Measurements from ENCODE around the gene PARVG.

PARVG gene

DNA sequence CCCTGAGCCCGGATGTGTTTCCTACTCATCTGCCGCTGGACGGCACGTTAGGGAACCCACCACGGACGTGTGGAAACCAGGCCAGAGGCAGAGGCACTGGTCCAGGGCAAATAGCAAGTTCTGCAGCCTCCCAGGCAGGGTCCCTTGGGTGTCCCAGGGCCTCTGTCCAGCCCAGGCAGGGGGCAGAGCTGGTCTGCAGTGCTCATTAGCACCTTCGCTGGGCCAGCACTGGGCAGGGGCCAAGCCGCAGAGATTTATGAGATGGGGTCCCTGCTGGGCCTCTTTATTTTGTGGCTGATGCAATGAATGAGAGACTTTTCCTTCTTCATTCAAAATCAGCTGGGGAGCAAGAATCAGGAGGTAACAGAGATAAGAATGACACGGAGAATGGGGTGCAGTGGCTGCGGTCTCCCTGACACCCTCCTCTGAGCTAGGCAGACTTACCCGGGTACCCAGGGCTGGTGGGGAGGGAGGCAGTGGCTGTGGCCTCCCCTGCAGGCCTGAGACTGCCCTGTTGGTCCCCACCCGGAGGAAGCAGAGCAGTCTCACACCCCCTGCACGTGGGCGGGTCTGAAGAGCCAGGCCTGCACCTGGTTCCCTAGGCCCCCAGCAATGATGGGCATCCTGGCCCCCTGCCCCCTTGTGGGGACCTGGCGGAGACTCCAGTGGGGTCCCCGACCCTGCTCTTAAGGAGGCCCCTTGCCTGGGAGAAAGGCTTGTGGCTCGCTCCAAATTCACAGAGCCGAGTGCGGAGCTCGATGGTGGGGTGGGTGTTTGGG is 14.0 kb upstream of the PARVG start:
- no peak overlapping the region for H3K4me3 ChIP-seq (ENCODE audit: low read depth, low read length)
- TF ChIP-seq MYC (IDR thresholded peaks at IDR 0.05; ENCODE audit: low read depth, low read length) (no peak), POLR2A (IDR thresholded peaks at IDR 0.05; ENCODE audit: extremely low read depth, insufficient read length) (no peak)
- TF ChIP-seq, protein P1, sequence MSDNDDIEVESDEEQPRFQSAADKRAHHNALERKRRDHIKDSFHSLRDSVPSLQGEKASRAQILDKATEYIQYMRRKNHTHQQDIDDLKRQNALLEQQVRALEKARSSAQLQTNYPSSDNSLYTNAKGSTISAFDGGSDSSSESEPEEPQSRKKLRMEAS (IDR thresholded peaks at IDR 0.05; ENCODE audit: low read depth, low read length) = no peak
- TF ChIP-seq, protein P2, sequence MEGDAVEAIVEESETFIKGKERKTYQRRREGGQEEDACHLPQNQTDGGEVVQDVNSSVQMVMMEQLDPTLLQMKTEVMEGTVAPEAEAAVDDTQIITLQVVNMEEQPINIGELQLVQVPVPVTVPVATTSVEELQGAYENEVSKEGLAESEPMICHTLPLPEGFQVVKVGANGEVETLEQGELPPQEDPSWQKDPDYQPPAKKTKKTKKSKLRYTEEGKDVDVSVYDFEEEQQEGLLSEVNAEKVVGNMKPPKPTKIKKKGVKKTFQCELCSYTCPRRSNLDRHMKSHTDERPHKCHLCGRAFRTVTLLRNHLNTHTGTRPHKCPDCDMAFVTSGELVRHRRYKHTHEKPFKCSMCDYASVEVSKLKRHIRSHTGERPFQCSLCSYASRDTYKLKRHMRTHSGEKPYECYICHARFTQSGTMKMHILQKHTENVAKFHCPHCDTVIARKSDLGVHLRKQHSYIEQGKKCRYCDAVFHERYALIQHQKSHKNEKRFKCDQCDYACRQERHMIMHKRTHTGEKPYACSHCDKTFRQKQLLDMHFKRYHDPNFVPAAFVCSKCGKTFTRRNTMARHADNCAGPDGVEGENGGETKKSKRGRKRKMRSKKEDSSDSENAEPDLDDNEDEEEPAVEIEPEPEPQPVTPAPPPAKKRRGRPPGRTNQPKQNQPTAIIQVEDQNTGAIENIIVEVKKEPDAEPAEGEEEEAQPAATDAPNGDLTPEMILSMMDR (IDR thresholded peaks at IDR 0.05; ENCODE audit: low read depth, low read length) = no peak
- no peak for DNase-seq (ENCODE audit: low read depth)

DNA sequence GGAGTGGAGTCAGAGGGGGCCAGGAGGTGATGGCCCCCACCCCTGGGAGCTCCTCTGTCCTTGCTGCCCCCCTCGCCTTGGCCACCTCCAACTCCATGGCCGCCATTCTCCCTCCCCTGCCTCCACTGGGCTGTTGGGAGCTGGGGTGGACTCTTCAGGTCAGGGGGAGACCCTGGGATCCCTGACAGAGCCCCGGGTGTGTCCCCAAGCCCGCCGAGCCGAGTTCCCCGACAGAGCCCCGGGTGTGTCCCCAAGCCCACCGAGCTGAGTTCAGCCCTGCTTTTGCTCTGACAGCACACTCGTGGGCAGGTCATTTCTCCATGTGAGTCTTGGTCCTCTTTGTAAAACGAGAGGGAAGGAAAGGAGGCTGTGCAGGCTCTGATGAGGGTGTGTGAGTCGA is 13.2 kb upstream of the PARVG start:
- TF ChIP-seq POLR2A (IDR thresholded peaks at IDR 0.05; ENCODE audit: extremely low read depth, insufficient read length) = no peak
- TF ChIP-seq, protein P2 (IDR thresholded peaks at IDR 0.05; ENCODE audit: low read depth, low read length) = no peak
- TF ChIP-seq, protein P1 (IDR thresholded peaks at IDR 0.05; ENCODE audit: low read depth, low read length) = no peak
- no peak for TF ChIP-seq MYC (IDR thresholded peaks at IDR 0.05; ENCODE audit: low read depth, low read length)
- DNase-seq (ENCODE audit: low read depth) = no peak
- H3K4me3 ChIP-seq (ENCODE audit: low read depth, low read length) = no peak overlapping the region

DNA sequence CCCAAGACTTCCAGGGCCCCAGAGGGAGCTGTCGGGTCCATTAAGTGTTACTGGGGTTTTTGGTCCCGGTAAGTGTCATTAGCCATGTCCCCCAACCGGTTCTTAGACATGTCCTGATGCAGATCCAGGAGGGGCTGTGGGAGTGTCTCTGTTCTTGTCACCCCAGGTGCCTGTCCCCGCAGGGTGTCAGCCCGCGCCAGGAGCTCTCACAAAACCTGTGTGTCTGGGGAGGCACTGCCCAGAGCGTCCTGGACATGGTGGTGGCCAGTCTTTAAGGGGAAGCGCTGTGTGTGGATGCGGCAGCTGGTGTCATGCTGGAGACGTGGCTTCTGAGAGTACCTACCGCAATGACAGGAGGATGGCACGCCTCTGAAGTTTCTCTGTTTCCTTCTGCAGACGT is 12.5 kb upstream of the PARVG start:
- DNase-seq (ENCODE audit: low read depth) = no peak
- TF ChIP-seq, protein P1 (IDR thresholded peaks at IDR 0.05; ENCODE audit: low read depth, low read length) = no peak
- TF ChIP-seq, protein P2 (IDR thresholded peaks at IDR 0.05; ENCODE audit: low read depth, low read length) = no peak
- no peak for TF ChIP-seq MYC (IDR thresholded peaks at IDR 0.05; ENCODE audit: low read depth, low read length)
- TF ChIP-seq POLR2A (IDR thresholded peaks at IDR 0.05; ENCODE audit: extremely low read depth, insufficient read length) = no peak

DNA sequence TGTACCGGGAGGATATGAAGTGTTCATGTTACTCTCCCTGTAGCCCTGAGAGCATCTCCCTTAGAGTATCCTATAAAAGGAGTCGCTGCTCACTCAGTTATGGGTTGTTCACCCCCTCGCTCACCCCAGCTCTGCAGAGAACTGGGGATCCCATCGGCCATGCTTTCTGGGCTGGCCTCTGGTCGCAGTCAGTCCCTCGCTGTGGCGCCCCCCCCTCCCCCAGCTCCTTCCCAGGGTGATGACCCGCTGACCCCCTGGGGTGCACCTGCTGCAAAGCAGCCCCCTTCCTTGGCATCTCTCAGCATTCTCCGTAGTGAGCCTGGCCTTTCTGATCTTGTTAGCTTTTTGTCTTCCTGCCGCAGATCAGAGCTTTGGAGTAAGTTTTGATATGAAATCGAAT is 10.3 kb upstream of the PARVG start:
- no peak overlapping the region for H3K4me3 ChIP-seq (ENCODE audit: low read depth, low read length)
- TF ChIP-seq, protein P1 (IDR thresholded peaks at IDR 0.05; ENCODE audit: low read depth, low read length) = no peak
- no peak for TF ChIP-seq MYC (IDR thresholded peaks at IDR 0.05; ENCODE audit: low read depth, low read length)
- no peak for TF ChIP-seq POLR2A (IDR thresholded peaks at IDR 0.05; ENCODE audit: extremely low read depth, insufficient read length)
- TF ChIP-seq, protein P2 (IDR thresholded peaks at IDR 0.05; ENCODE audit: low read depth, low read length) = no peak
- DNase-seq (ENCODE audit: low read depth) = no peak

More for the DNA sequence above, 12.5 kb upstream of the PARVG start:
- H3K4me3 ChIP-seq (ENCODE audit: low read depth, low read length) = no peak overlapping the region

DNA sequence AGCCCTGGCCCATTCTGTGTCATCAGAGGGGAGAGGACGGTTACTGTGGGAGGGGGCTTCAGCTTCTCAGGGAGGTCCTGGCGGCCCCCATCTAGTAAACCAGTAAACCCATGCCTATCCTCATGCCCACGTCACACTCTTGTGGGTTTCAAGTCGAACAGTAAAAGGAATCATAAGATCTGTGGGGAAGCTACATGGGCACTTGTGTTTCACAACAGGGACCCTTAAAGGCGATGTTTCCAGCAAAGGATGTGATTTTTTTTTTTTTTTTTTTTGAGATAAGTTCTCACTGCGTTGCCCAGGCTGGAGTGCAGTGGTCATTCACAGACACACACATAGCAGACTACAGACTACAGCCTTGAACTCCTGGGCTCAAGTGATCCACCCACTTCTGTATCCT is 9.2 kb upstream of the PARVG start:
- no peak overlapping the region for H3K4me3 ChIP-seq (ENCODE audit: low read depth, low read length)
- TF ChIP-seq, protein P2 (IDR thresholded peaks at IDR 0.05; ENCODE audit: low read depth, low read length) = no peak
- TF ChIP-seq, protein P1 (IDR thresholded peaks at IDR 0.05; ENCODE audit: low read depth, low read length) = no peak
- TF ChIP-seq POLR2A (IDR thresholded peaks at IDR 0.05; ENCODE audit: extremely low read depth, insufficient read length) (no peak), MYC (IDR thresholded peaks at IDR 0.05; ENCODE audit: low read depth, low read length) (no peak)
- DNase-seq (ENCODE audit: low read depth) = peak; percentile 46

All from NB4 (cell line).